Endothelial cell (in vitro differentiated cells): ENCODE measurements around the gene ACKR2. TPM values are rescaled to one million over a fixed set of nuclear protein-coding genes. Genes with fewer than 3 reads are reported as not detected.

Experiments used
- DNase-seq: peaks from one replicate; pipeline ENCODE4 v3.0.0; 2021; ENCODE audit warnings: low spot score
- H3K27ac Mint-ChIP-seq: one replicate; pipeline ENCODE4 v1.8.0; 2021; ENCODE audit warnings: mixed read lengths, inconsistent platforms; ENCODE audit not compliant: unreplicated experiment
- H3K27me3 Mint-ChIP-seq: one replicate; pipeline ENCODE4 v1.8.0; 2021; ENCODE audit warnings: mild to moderate bottlenecking, moderate library complexity, mixed read lengths, inconsistent platforms; ENCODE audit not compliant: unreplicated experiment
- H3K36me3 Mint-ChIP-seq: one replicate; pipeline ENCODE4 v1.8.0; 2021; ENCODE audit warnings: mild to moderate bottlenecking, low read depth, mixed read lengths, inconsistent platforms; ENCODE audit not compliant: unreplicated experiment
- H3K4me1 Mint-ChIP-seq: one replicate; pipeline ENCODE4 v1.8.0; 2021; ENCODE audit warnings: mild to moderate bottlenecking, mixed read lengths, inconsistent platforms; ENCODE audit not compliant: unreplicated experiment
- H3K4me3 Mint-ChIP-seq: one replicate; pipeline ENCODE4 v1.8.0; 2021; ENCODE audit warnings: mild to moderate bottlenecking, mixed read lengths, inconsistent platforms; ENCODE audit not compliant: unreplicated experiment
- H3K9me3 Mint-ChIP-seq: one replicate; pipeline ENCODE4 v1.8.0; 2021; ENCODE audit warnings: mixed read lengths, inconsistent platforms; ENCODE audit not compliant: unreplicated experiment
- CTCF ChIP-seq: fragments of 200-600 bp; sonication (generic); IDR thresholded peaks from one replicate; pipeline ENCODE4 v1.5.0; 2021; ENCODE audit warnings: antibody characterized with exemption; ENCODE audit not compliant: unreplicated experiment
- total RNA-seq: library from RNA; stranded (reverse); fragmentation: NEBNext Ultra II Directional; extraction: Animal tissue kit (Norgen Biotek cat#: 25700); gene quantifications from one replicate; pipeline ENCODE4 v1.2.1, GENCODE V29; 2021; ENCODE audit not compliant: unreplicated experiment

ACKR2 gene
- total RNA-seq, 1 donor from 2014 or later, result 3.8 TPM

GRCh38 chr3:42900226-42901072, 91.2 kb downstream of the ACKR2 start:
- Mint-ChIP-seq H3K36me3 (peaks cover 4% of the 10 kb centered on the region), H3K4me3 (no peak overlapping the region), H3K4me1 (no peaks in the 10 kb centered on the region), H3K9me3 (no peaks in the 10 kb centered on the region), H3K27me3 (peaks cover 7% of the 10 kb centered on the region), H3K27ac (no peak overlapping the region)
- DNase-seq, result no peak
- TF ChIP-seq CTCF, result no peak

- H3K27ac Mint-ChIP-seq, result no peak overlapping the region
- peaks cover 10% of the 10 kb centered on the region for H3K27me3 Mint-ChIP-seq
- no peak for DNase-seq
- no peaks in the 10 kb centered on the region for H3K4me1 Mint-ChIP-seq
- H3K4me3 Mint-ChIP-seq, result no peak overlapping the region
- H3K36me3 Mint-ChIP-seq, result peaks cover 4% of the 10 kb centered on the region
- H3K9me3 Mint-ChIP-seq, result no peaks in the 10 kb centered on the region
- no peak for TF ChIP-seq CTCF
These were observed 91.8 kb downstream of the ACKR2 start for GRCh38 chr3:42901073-42901415.

GRCh38 chr3:42902257-42902656, 93.0 kb downstream of the ACKR2 start:
- Mint-ChIP-seq H3K9me3 (no peaks in the 10 kb centered on the region), H3K36me3 (peaks cover 4% of the 10 kb centered on the region), H3K4me1 (no peaks in the 10 kb centered on the region), H3K27me3 (peaks cover 16% of the 10 kb centered on the region), H3K27ac (no peak overlapping the region), H3K4me3 (no peak overlapping the region)
- TF ChIP-seq CTCF, result no peak
- DNase-seq, result no peak

- peaks cover 7% of the 10 kb centered on the region for H3K36me3 Mint-ChIP-seq
- no peak overlapping the region for H3K4me3 Mint-ChIP-seq
- no peak for DNase-seq
- no peak for TF ChIP-seq CTCF
- H3K27ac Mint-ChIP-seq, result no peak overlapping the region
- H3K4me1 Mint-ChIP-seq, result no peaks in the 10 kb centered on the region
- H3K27me3 Mint-ChIP-seq, result peaks cover 15% of the 10 kb centered on the region
- no peaks in the 10 kb centered on the region for H3K9me3 Mint-ChIP-seq
These were observed 94.8 kb downstream of the ACKR2 start for GRCh38 chr3:42904076-42904475.

GRCh38 chr3:42905740-42906069, 96.5 kb downstream of the ACKR2 start:
- no peak overlapping the region for H3K4me3 Mint-ChIP-seq
- no peak for DNase-seq
- H3K27me3 Mint-ChIP-seq, result peaks cover 15% of the 10 kb centered on the region
- peaks cover 13% of the 10 kb centered on the region for H3K36me3 Mint-ChIP-seq
- TF ChIP-seq CTCF, result no peak
- no peaks in the 10 kb centered on the region for H3K9me3 Mint-ChIP-seq
- no peak overlapping the region for H3K27ac Mint-ChIP-seq
- no peaks in the 10 kb centered on the region for H3K4me1 Mint-ChIP-seq
